Measurements from ENCODE around the gene PRXL2C.

DNA sequence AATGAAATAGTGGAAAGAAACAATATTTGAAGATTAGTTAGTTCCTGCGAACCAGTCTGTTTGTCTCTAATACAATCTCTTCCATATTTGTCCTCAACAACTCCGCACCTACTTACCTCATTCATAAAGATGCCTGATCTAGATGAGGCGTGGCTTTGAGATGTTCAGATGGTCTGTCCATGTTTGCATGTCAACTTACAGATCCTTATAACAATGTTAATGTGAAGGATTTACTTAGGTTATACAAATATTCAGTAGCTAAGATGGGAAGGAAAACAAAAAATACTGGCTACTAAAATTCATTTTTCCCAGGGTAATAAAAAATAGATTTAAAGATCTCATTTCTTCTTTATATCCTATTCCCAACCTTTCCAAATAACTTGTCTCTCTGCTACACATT, 43.8 kb downstream of the PRXL2C start:
- TF ChIP-seq GATA2 (IDR thresholded peaks at IDR 0.05; ENCODE audit: low read depth, low read length) = no peak
- TF ChIP-seq GATA3 (IDR thresholded peaks at IDR 0.05; ENCODE audit: low read depth, low read length) = no peak
